ENCODE measurements around the gene GPC2.
A peak's percentile ranks its signal among the peaks of the same experiment; 100 is the strongest.
"Not testable (repeated sequence)": the region's sequence is repeated elsewhere in the genome, so short reads cannot be mapped to it uniquely, and the experiment has no call there.

GPC2 gene, protein sequence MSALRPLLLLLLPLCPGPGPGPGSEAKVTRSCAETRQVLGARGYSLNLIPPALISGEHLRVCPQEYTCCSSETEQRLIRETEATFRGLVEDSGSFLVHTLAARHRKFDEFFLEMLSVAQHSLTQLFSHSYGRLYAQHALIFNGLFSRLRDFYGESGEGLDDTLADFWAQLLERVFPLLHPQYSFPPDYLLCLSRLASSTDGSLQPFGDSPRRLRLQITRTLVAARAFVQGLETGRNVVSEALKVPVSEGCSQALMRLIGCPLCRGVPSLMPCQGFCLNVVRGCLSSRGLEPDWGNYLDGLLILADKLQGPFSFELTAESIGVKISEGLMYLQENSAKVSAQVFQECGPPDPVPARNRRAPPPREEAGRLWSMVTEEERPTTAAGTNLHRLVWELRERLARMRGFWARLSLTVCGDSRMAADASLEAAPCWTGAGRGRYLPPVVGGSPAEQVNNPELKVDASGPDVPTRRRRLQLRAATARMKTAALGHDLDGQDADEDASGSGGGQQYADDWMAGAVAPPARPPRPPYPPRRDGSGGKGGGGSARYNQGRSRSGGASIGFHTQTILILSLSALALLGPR

DNA sequence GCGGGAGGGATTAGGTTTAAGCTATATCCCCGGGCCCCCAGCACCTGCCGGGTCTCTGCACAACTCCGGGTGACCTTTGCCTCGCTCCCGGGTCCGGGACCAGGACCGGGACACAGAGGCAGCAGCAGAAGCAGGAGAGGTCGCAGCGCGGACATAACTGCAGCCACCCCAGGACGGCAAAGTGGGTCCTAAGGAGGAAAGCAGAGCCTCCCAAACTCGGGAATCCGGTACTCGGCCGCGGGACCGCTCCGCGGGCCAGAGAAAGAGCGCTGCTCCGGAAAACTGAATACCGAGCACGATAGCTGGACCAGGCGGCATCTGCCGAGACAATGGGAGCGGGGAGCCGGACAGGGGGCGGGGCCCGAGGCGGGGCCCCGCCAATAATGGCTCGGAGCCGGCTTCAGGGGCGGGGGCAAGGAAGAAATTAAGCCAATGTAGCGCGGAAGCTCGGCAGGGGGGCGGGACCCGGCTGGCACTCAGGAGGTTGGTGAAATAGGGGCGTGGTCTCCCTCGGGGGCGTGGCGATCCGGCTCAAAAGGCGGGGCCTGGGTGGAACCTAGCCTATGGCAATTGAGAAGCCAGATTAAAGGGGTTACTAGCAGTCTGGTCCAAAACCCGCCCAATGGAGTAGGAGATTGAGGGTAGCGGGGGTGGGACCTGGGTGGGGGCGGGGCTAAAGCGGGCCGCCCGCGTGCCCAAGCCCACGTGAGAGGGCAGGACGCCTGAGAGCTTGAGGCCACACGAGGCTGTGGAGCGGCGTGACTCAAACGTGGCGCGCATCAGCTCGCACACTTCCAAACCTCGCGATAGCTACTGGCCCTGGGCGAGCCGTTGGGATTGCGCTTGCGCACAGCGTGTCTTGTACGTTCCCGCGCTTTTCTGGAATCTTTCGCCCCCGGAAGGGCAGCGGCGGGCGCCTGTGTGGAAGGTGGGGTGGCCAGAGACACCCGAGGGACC, at the start of gene GPC2, which contains the start of gene STAG3:
GPC2 (minus strand) TSS at position 337 of the 957 bp plus-strand sequence; CDS start at position 155, 182 bp downstream.
STAG3 (plus strand) TSS at position 874 of the 957 bp plus-strand sequence. CDS start 2,639 bp downstream, outside the sequence.
- DNase-seq: peak; percentile 99

DNA sequence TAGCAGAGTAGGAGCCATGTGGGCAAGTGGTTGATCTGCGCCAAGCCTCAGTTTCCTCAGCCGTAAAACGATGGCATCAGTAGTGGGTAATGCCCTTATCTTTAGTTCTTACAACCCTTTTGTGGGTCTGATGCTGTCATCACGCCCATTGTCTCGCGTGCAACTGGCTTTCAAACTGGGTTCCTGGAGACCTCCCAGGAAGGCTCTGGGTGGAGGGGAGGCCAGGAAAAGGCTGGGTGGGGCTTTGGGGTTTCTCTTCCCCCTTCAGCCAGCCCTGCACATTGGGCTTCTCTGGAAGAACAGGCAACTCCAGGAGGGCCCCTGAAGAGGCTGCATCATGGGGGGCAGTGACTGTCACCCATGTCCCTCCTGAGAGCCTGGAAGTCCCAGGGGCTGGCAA, 47.7 kb upstream of the GPC2 start:
- DNase-seq: not testable (repeated sequence)

DNA sequence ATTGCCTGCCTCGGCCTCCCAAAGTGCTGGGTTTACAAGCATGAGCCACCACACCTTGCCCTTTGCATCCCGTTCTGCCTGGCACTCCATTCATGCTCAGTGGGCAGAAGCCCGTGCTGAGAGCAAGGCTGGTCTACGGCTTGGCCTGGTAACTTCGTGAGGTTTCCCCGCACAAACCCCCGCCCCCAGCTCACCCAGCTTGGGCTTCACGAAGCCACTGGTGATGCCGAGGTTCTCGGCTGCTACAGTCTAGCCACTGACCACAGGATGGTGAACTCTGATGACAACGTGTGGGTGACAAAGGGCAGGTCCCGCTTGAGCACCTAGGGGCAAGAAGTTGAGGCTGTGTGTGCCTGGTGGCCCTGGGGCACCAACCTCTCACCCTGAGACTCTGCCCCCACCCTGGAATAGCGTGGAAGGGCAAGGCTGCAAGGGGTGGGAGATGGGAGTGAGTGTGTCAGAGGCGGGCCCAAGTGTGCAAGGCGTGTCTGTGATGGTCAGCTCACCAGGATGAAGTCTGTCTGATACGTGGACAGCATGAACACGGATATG, 46.3 kb upstream of the GPC2 start:
- not testable (repeated sequence) for DNase-seq

DNA sequence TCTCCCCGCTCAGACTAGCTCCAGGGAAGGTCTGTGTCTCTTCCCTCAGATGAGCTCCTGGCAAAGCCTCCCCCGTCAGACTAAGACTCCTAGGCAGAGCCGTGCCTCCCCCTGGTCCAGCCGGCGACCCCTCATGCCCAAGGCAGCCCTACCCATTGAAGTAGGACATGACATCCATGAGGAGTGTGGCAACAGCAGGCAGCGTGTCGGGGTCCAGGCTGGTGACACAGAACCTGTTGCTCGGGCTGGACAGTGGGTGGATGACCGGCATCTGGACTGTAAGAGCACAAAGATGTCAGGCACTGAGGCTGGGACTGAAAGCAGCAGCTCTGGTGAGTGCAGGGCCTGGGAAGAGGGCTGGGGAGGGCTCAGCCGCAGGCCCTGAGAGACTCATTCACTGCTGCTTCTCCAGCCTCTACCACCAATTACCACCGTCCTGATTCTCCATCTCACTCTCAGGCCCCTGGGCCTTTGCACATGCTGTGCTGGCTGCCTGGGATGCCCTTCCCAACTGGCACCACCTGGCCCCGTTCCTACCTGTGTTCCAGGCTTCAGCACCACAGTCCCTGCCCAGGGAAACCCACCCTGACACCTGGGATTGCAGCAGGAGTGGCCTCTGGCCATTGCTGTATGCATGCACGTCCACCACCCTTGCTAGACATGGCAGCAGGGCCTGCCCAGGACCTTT, 45.4 kb upstream of the GPC2 start:
- no peak for DNase-seq

DNA sequence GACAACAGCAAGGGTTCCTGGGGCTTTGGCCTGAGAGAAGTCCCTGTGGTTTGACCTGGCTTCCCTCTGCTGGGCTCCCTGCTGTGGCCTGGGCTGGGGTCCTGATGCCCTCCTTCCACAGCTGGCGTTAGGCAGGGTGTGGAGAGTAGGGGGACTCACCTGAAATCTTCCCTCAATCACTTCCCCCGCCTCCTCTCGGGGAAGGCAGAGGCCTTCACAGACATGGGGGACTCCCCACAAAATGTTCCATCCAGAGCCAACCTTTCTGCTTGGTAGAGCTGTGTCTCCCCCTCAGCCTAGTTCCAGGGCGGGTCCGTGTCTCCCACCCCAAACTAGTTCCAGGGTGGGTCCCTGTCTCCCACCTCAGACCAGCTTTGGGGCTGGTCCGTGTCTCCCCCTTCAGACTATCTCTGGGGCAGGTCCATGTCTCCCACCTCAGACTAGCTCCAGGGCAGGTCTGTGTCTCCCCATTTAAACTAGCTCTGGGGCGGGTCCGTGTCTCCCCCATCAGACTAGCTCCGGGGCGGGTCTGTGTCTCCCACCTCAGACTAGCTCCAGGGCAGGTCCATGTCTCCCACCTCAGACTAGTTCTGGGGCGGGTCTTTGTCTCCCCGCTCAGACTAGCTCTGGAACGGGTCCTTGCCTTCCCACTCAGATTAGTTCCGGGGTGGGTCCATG, 44.7 kb upstream of the GPC2 start:
- DNase-seq: no peak

DNA sequence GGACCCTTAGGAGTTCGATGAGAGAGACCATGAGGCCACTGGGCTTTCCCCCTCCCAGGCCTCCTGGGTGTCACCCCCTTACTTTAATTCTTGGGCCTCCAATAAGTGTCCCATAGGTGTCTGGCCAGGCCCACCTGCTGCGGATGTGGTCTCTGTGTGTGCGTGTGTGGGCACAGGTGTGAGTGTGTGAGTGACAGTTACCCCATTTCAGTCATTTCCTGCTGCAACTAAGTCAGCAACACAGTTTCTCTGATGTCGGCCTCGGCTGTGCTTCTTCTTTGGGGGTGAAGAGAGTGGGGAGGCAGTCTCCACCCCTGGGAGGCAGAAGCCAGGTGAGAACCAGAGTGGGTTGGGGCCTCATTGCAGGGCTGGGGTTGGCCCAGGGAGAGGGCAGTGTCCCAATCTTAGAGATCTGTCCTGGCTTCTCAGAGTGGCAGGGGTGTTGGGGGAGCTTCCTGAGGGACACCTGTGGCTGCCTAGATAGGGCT, 44.1 kb upstream of the GPC2 start:
- peak; percentile 88 for DNase-seq

DNA sequence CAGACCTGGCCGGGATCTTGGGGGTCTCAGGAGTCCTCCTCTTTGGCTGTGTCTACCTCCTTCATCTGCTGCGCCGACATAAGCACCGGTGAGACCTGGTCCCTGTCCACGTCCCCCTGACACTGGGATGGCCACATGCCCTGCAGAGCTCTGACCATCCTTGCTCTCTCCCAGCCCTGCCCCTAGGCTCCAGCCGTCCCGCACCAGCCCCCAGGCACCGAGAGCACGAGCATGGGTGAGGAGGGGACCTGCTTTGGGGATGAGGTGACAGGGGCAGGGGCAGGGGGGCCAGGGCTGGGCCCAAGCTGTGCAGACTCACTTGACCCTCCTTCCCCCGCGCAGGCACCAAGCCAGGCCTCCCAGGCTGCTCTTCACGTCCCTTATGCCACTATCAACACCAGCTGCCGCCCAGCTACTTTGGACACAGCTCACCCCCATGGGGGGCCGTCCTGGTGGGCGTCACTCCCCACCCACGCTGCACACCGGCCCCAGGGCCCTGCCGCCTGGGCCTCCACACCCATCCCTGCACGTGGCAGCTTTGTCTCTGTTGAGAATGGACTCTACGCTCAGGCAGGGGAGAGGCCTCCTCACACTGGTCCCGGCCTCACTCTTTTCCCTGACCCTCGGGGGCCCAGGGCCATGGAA, 43.5 kb upstream of the GPC2 start:
- no peak for DNase-seq

DNA sequence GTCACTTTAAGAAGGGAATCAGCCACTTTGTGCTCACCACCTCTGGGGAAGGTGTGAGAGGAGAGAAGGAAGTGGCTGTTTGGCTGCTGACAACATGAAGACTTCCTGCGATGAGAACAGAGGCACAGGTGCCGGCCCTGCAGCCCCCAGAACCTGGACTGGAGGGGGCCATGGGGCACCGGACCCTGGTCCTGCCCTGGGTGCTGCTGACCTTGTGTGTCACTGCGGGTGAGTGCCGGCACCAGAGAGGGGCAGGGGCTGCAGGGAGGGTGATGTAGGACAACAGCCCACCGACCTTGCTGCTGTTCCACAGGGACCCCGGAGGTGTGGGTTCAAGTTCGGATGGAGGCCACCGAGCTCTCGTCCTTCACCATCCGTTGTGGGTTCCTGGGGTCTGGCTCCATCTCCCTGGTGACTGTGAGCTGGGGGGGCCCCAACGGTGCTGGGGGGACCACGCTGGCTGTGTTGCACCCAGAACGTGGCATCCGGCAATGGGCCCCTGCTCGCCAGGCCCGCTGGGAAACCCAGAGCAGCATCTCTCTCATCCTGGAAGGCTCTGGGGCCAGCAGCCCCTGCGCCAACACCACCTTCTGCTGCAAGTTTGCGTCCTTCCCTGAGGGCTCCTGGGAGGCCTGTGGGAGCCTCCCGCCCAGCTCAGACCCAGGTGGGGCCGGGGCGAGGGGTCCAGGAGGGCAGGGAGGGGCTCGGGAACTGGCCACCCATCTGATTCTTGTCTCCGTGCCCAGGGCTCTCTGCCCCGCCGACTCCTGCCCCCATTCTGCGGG, 42.8 kb upstream of the GPC2 start, which contains the start of gene PVRIG:
PVRIG (plus strand) TSS at position 149 of the 785 bp plus-strand sequence; CDS start at position 171, 22 bp downstream.
- DNase-seq: peak; percentile 75

DNA sequence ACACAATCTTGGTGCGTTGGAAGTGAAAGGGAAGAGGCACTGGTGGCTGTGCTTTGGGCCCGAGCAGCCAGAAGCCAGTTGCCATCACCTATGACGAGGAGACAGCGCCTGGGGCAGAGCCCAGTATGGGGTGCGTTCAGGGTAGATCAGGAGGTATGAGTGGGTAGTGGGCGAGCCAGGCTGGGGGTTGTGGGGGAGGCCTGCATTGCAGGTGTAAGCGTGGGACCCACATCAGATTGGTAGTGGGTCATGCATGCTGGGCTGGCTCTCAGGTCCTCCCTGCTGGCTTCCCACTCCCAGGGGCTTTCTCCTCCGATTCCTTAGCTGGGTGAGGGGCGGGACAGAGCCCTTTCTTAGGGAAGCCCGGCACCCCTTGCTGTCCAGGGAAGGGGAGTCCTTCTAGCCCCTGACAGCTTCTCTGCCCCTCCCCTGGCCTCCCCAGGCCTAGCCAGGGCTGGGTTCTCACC, 42.1 kb upstream of the GPC2 start:
- no peak for DNase-seq

DNA sequence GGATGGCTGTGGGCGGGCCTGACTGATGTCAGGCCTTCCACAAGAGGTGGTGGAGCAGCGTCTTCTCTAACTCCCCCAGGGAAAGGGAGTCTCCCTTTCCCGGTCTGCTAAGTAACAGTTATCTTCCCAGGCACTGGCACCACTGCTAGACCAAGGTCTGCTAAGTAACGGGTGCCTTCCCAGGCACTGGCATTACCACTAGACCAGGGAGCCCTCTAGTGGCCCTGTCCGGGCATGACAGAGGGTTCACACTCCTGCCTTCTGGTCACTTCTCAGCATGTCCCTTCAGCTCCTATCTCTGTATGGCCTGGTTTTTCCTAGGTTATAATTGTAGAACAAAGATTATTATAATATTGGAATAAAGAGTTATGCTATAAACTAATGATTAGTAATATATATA, 40.8 kb upstream of the GPC2 start:
- DNase-seq: peak; percentile 87

DNA sequence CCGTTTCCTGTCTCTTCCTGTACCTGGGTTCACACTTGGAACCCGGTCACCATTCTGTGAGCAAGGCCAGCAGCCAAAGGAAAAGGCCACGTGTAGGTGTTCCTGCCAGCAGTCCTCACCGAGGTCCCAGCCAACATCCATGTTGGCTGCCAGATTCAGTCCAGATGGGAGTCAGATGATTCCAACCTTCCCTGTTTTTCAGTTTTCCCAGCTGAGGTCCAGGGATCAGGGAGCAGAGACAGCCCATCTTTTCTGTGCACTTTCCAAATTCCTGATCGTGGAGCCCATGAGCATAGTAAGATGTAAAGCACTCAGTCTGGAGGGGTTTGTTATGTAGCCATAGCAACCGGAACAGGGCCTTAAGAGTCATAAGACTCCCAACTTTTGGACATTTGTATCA, 38.7 kb upstream of the GPC2 start:
- no peak for DNase-seq

DNA sequence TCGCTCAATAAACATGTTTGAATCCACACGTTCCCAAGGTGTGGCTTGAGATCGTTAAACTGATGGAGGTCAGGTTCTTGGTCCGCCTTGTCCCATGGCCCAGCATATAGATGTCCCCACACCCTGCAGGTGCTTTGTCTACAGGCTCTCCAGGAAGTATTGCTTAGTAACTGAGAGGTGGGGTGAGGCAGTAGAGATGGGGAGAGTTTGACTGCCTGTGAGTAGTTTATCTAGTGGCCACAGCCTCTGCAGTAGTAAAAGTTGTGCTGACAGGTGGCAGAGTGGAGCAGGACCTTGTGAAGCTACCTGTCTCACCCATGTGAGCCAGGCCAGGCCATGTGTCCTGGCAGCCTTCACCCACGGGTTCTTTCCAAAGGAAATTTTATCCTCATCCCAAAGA, 37.2 kb upstream of the GPC2 start:
- not testable (repeated sequence) for DNase-seq

DNA sequence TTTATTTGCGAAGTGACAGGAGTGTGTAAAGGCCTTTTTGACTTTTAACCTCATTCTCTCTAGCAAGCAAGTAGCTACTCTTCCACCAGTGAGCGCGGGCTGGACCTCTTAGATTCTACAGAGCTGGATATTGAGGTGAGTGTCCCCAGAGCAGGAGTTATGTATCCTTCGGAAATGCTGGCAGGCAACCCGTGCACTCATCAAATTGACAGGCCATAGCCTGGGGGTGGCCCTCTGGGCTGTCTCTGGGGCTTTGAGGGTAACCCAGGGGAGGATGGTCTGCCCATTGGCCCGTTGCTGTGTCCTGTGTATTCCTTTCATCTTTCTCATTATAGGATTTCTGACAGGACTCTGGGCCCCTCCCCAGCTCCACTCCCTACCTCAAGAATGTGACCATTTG, 36.5 kb upstream of the GPC2 start:
- DNase-seq: no peak

DNA sequence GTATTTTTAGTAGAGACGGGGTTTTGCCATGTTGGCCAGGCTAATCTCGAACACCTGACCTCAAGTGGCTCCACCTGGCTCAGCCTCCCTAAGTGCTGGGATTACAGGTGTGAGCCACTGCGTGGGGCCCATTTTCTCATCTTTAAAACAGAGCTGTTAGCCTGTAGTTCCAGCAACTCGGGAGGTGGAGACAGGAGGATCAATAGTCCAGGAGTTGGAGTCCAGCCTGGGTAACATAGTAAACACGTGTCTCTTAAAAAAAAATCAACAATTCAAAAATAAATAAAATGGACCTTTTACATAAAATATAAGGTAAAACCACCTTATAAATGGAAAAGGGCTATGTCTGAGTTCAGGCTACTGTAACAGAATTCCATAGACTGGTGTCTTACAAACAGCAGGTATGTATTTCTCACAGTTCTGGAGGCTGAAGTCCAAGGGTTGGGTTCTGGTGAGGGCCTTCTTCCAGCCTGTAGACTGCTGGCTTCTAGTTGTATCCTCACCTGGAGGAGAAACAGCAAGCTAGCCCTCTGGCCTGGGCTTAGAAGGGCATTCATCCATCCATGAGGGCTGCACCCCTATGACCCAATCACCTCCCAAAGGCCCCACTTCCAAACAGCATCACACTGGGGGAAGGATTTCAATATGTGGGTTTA, 35.6 kb upstream of the GPC2 start:
- DNase-seq: peak; percentile 47

DNA sequence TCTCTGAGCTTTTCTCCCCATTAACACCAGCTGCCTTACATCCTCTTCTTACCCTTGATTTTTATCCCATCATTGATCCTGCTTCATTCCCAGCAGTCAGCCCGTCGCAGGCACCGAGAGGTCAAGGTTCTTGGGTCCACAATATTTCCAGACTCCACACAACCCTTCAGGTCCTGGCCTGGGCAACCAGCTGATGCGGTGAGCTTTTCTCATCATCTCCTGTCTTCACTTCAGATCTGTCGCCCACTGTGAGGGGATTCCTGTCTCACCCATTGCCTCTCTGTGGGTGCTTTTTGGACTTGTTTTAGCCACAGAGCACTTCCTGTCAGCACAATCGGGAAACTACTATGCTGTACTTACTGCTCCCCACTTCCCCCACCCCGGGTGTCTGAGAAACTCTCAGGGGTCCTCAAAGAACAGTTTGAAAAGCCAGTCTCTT, 34.2 kb upstream of the GPC2 start:
- DNase-seq: no peak

DNA sequence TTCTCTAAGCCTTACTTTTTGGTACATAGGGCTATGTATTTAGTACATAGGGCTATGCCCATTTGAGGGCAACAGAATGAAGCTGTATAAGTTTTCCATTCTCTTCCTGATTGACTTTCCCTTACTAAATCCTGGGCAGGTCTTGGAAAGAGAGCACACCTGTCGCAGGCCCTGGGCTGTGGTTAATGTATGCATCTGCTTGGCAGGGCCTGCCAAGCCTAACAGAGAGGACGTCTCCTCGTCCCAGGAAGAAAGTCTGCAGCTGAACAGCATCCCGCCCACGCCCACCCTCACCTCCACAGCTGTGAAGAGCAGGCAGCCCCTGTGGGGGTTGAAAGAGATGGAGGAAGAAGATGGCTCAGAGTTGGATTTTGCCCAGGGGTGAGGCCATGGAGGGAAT, 33.6 kb upstream of the GPC2 start:
- DNase-seq: no peak

DNA sequence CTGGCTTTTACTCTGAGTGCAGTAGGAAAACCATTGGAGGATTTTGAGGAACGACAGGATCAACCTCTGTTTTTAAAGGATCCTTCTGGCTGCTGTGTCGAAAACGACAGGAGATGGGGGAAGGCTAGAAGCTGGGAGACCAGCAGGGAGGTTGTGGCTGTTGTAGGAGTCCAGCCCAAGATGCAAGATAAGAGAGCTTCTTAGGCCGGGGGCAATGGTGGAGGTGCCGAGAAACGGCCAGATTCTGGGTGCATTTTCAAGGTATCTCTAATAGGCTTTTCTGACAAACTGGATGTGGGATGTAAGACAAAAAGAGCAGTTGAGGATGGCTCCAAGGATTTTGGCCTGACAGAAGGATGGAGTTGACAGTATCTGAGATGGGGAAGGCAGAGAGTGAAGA, 32.3 kb upstream of the GPC2 start:
- no peak for DNase-seq

DNA sequence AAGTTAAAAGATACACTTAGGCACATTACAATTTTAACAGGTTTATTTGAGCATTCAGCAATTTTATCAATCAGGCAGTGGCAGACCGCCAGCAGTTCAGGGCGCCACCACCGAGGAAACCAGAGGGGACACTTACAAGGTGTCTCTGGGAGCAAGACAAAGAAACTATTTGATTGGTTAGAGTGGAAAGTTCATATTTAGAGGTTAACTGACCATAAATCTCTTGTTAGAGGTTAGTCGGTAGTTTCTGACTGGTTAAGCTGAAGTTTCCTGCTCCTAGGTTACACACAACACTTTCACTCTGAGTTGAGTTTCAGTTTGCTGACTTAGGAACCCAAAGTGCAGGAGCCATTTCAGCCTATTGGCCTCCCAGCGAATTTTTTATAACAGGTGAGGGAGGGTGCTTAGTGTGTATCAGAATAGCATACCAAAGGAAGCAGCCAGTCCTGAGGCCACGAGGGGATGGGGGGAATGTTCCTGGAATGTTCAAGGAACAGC, 31.8 kb upstream of the GPC2 start:
- DNase-seq: peak; percentile 75

DNA sequence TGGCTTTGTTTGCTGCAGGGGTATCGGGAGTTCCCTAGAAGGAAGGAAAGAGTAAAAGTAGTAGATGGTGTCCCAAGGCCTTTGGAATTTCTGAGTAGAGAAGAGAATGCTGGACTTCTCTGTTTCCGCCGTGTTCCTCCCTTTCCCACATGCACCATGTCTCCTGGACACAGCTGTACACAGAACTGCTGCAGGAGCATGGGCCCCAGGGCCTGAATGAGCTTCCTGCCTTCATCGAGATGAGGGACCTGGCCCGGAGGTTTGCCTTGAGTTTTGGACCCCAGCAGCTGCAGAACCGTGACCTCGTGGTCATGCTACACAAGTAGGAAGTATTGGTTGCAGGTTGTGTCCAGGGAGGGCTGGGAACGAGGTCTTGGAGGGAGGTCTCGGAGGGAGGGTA, 27.3 kb upstream of the GPC2 start:
- DNase-seq: no peak
